Ramos (cell line): ENCODE results near the gene GORAB.

Experiments used
- in situ Hi-C: fragments of 300-500 bp; cut with MboI; formaldehyde crosslinking; loops from one replicate; pipeline ENCODE4 v1.14.3; 2022; ENCODE audit warnings: low sequenced_read_pairs; ENCODE audit not compliant: unreplicated experiment

GORAB gene

DNA sequence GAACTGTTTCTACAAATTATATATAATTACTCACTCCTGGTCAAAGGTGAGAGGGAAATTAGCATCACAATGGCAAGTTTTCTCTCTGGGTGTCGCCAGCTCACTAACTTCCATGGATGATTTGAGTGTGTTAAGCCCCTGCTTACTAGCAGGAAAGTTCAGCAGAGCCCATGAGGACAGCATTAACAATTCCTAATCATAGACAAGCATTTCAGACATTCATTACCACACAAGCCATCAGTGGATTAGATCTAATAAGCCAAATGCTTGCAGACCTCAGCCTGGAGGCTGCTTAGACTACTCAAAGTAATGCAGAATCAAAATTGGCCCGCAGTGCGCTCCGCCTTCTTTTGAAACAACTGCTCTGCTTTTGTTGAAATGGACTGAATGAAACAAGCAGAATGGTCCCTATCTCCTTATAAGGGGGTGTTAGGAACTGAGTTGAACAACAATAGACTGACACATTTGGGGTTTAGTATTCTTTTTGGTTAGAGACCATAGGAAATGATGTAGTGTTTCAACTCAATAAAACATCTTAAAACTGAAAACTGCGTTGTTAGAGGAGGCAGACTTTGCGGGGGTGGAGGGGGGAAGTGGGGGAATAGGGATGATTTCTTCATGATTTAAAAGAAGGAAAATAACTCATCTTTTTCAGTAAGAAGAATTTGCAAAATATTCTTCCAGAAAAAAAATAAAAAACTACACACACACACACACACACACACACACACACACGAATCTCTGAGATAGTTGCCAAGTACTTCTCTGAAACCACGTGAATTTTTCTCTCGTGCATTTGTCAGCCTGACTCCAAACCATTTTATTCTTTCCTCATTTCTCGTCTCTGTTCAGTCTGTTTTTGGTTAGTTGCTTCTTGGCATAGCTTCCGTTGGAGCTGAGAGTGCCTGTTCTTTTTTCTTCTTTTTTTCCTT, 54.6 kb downstream of the GORAB start:
- in situ Hi-C loops = no loop called here

DNA sequence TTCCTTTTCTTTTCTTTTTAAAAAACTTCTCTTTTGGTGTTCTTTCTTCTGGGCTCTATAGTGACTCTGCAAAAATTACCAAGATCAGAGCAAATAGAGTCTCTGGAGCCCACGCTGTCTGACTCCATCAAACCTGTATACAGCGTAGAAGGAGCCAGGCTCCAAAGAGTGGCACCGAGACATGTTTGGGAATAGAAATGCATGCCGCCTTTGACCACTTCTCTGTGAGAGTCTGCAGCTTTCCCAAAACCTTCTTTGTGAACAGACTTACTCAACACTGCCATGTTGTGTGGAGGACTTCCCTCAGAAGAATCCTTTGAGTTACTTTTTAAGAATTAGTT, 55.3 kb downstream of the GORAB start:
- in situ Hi-C loops = no loop called here

DNA sequence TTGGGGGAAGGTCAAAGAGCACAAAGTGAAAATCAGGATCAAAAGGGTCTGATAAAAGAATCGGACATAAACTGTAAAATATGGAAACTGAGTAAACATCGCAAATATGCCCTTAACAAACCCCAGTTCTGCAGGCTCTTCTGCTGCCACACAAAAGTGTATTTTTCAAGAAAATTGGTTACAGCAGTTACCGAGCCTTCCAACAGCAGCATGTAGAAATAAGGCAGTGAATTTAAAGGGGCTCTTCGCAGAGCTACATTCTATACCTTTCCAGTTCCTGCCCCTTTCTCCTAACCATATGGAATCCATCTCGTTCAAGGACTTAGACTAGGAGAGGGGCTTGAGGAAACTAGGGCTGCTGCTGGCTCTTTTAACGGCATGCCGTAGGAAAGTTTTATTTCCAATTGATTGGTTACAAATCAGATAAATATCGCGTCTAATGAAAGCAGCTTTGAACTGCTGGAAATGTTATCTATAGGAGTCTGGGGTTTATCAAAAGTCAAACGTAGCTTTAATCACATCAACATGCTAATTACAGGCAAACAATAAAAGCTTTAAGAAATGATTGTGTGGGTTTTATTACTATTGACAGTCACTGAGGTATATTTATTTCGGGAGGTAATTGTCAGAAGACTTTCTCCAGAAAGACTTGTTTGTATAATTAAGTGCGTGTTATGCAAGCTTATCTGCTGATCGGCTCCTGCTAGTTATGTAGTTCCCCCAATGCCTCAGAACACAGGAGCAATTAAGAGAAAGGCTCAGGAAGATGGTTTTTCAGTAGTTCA, 59.1 kb downstream of the GORAB start:
- in situ Hi-C loops = no loop called here

DNA sequence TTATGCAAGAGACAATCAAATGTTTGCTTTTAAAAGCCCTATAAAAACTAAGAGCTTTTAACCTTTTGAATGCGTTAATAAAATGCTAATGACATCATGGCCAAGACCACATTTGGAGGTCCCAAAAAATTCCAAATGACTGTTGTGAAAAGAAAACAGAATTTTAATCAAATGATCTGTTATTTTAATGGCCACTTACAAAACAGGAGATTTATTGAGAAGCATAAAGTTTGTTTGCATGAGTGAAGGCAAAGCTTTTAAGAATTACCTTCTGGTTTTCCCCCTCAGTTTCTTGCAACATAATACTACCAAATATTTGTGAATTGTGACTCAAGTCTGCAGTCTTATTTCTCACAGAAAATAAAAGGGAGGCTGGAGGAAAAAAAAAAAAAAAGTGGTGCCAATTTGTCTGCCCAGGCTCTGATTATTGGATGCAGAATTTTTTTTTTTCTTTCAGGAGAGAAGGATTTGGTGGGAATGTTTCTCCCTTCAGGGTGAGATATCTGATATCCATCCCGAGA, 60.7 kb downstream of the GORAB start:
- in situ Hi-C loops = no loop called here

DNA sequence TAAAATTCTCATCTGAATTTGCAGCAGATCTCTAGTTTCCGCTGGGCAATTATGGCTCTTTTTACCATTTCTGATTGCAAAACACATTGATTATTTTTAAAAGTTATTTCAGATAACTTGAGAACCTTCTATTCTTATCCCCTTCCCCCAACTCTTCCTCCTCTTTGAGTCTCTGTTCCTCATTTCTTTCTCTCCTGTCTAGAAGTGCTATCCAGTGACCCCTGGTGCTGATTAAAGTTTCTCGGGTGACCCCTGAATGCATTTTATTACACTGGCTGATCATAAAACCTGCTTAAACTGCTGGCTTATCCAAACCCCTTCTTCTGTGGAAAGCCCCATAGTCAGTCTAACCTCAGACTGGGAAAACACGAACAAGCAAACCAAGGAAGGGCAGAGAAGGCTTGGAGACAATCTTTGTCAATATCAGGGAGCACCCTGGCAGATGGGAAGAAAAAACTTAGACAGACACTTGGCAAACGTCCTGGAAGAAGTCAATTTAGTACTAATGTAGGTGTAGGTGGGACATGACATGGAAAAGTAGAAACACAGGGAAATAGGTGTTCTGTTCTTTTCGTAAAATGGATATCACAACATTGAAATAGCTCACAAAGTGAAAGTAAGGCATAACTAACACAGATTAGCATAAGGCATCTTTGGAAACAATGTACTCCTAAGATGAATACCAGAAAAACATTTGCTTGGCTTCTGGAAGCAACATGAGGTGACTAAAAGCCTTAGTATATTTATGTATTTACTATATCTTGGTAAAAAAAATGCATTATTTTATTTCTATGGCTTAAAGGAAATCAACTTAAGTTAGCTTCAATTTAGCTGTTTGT, 61.4 kb downstream of the GORAB start:
- in situ Hi-C loops = no loop called here

DNA sequence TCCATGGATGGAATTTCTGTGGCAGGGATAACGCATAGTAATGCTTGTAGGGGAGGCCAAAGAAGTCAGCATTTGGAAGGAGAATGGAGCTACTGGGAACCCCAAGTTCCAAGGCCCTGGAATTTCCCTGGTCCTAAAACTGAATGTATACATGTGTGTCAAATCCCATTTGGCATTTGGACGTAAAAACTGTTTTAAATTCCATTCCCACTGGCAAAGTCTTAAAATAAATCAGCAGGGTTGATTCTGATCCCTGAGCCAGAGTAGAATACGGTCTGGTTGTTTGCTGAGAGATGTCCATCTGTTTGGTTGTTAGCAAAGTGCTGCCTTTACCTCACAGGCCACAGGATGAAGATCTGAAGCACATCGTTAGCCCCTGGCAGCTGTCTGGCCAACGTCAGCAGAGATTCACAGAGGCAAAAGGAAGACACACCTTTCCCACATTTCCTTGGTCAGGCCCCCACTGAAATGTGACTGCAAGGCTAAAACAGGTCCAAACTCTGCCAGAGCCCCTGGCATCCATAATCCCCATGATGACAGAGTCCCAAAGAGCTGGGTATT, 62.2 kb downstream of the GORAB start:
- in situ Hi-C loops = no loop called here

DNA sequence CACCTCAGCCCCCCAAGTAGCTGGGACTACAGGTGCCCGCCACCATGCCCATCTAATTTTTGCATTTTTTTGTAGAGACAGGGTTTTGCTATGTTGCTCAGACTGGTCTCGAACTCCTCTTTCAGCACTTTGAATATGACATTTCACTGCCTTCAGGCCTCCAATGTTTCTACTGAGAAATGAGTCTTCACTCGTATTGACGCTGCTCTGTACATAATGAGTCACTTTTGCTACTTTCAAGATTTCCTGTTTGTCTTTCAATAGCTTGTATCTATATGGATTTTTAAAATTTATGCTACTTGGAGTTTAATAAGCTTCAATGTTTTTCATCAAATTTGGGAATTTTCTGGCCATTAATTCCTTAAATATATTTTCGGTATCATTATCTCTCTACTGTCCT, 64.7 kb downstream of the GORAB start:
- in situ Hi-C loops = no loop called here

DNA sequence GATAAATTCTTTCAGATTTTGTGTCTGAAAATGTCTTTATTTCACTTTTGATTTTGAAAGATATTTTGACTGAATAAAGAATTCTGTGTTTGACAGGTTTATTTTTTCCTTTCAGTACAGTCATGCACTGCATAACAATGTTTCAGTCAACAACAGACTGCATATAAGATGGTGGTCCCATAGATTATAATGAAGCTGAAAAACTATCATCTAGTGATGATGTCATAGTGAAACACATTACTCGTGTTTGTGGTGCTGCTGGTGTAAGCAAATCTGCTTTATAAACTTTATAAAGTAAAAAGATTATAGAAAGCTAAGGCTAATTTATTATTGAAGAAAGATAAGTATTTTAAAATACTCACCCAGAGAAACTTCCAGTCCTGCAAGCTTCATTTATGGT, 66.7 kb downstream of the GORAB start:
- in situ Hi-C loops = no loop called here

DNA sequence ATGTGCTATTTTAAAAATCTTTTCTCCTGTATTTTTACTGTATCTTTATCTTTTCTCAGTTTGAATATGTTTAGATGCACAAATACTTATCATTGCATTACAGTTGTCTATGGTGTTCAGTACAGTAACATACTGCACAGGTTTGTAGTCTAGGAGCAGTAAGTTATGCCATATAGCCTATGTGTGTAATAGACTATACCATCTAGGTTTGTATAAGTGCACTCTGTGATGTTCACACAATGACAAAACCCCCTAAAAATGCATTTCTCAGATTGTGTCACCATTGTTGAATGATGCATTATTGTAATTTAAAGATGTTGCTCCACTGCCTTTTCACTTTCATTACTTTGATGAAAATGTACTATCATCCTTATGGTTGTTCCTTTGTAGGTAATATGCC, 67.1 kb downstream of the GORAB start:
- in situ Hi-C loops = no loop called here

DNA sequence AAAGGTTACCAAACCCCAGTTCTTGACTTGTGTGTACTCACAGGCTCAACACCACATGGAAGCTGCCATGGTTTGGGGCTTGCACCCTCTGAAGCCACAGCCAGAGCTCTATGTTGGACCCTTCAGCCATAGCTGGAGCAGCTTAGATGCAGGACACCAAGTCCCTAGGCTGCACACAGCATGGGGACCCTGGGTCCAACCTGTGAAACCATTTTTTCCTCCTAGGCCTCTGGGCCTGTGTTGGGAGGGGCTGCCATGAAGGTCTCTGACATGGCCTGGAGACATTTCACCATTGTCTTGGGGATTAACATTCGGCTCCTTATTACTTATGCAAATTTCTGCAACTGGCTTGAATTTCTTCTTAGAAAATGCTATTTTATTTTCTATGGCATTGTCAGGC, 69.9 kb downstream of the GORAB start:
- in situ Hi-C loops = no loop called here
